Chondrocyte (in vitro differentiated cells): Measurements from ENCODE around the gene SIGMAR1. TPM values are rescaled to one million over a fixed set of nuclear protein-coding genes. Genes with fewer than 3 reads are reported as not detected.

Experiments used
- DNase-seq: peaks from one replicate; pipeline ENCODE4 v3.0.0; 2021; ENCODE audit warnings: mixed read lengths, low spot score
- H3K27ac Mint-ChIP-seq: one replicate; pipeline ENCODE4 v1.8.0; 2021; ENCODE audit warnings: mild to moderate bottlenecking, moderate library complexity, mixed read lengths; ENCODE audit not compliant: unreplicated experiment
- H3K27me3 Mint-ChIP-seq: 2 replicates; pipeline ENCODE4 v1.8.0; 2021; ENCODE audit warnings: low read depth, mixed read lengths
- H3K36me3 Mint-ChIP-seq: 2 replicates; pipeline ENCODE4 v1.8.0; 2021; ENCODE audit warnings: low read depth, mixed read lengths
- H3K4me1 Mint-ChIP-seq: 2 replicates; pipeline ENCODE4 v1.8.0; 2021; ENCODE audit warnings: low read depth, mild to moderate bottlenecking, mixed read lengths
- H3K4me3 Mint-ChIP-seq: one replicate; pipeline ENCODE4 v1.8.0; 2021; ENCODE audit warnings: mild to moderate bottlenecking, moderate library complexity, mixed read lengths; ENCODE audit not compliant: unreplicated experiment
- H3K9me3 Mint-ChIP-seq: 2 replicates; pipeline ENCODE4 v1.8.0; 2021; ENCODE audit warnings: low read depth, mixed read lengths
- total RNA-seq: library from RNA; stranded (reverse); gene quantifications from 3 replicates; pipeline ENCODE4 v1.2.1, GENCODE V29; 2021
- TF ChIP-seq, protein P1 (sequence below): fragments of 200-600 bp; sonication (generic); IDR thresholded peaks from 2 replicates; pipeline ENCODE4 v1.5.0; 2021; ENCODE audit warnings: antibody characterized with exemption, mild to moderate bottlenecking, moderate library complexity

Gene SIGMAR1
- total RNA-seq, 1 donor from 2014 or later, result 76.7 TPM

DNA sequence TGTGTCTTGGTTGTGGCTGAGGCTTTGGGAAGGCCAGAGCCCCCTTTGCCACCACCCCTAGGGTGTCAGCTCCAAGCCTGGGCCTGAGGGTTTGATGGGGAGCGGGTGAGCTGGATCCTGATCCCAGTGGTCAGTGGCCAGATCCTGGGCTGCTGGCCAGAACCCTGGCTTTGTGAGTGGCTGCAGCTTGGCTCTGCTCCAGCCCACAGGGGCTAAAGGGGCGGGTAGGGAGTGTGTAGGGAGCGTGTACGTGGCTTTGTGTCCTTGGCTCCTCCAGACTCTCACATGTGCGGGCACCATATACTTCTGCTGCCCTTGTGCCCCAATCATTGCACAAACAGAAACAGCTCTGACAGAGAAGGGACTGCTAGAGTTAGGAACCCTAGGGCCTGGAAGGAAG lies 13.2 kb upstream of the SIGMAR1 start:
- peak overlapping the region; percentile 98 for H3K27ac Mint-ChIP-seq
- TF ChIP-seq, protein P1, sequence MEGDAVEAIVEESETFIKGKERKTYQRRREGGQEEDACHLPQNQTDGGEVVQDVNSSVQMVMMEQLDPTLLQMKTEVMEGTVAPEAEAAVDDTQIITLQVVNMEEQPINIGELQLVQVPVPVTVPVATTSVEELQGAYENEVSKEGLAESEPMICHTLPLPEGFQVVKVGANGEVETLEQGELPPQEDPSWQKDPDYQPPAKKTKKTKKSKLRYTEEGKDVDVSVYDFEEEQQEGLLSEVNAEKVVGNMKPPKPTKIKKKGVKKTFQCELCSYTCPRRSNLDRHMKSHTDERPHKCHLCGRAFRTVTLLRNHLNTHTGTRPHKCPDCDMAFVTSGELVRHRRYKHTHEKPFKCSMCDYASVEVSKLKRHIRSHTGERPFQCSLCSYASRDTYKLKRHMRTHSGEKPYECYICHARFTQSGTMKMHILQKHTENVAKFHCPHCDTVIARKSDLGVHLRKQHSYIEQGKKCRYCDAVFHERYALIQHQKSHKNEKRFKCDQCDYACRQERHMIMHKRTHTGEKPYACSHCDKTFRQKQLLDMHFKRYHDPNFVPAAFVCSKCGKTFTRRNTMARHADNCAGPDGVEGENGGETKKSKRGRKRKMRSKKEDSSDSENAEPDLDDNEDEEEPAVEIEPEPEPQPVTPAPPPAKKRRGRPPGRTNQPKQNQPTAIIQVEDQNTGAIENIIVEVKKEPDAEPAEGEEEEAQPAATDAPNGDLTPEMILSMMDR, result no peak
- no peaks in the 10 kb centered on the region for H3K9me3 Mint-ChIP-seq
- H3K4me3 Mint-ChIP-seq, result no peak overlapping the region
- H3K27me3 Mint-ChIP-seq, result no peaks in the 10 kb centered on the region
- DNase-seq, result no peak
- H3K4me1 Mint-ChIP-seq, result peaks cover 73% of the 10 kb centered on the region
- peaks cover 9% of the 10 kb centered on the region for H3K36me3 Mint-ChIP-seq

GRCh38 chr9:34648673-34649072 lies 11.1 kb upstream of the SIGMAR1 start:
- TF ChIP-seq, protein P1, result no peak
- no peak for DNase-seq
- Mint-ChIP-seq H3K36me3 (peaks cover 9% of the 10 kb centered on the region), H3K27me3 (no peaks in the 10 kb centered on the region), H3K4me3 (no peak overlapping the region), H3K4me1 (peaks cover 58% of the 10 kb centered on the region), H3K9me3 (no peaks in the 10 kb centered on the region), H3K27ac (no peak overlapping the region)

GRCh38 chr9:34647651-34648050 lies 10.1 kb upstream of the SIGMAR1 start:
- H3K4me1 Mint-ChIP-seq, result peaks cover 48% of the 10 kb centered on the region
- H3K9me3 Mint-ChIP-seq, result no peaks in the 10 kb centered on the region

GRCh38 chr9:34647084-34647403 lies 9.5 kb upstream of the SIGMAR1 start:
- peak overlapping the region; percentile 91 for H3K27ac Mint-ChIP-seq

More at GRCh38 chr9:34647651-34648050, 10.1 kb upstream of the SIGMAR1 start:
- H3K4me3 Mint-ChIP-seq, result peak overlapping the region; percentile 84
- H3K27me3 Mint-ChIP-seq, result no peaks in the 10 kb centered on the region
- DNase-seq, result no peak
- peak overlapping the region; percentile 59 for H3K27ac Mint-ChIP-seq
- H3K36me3 Mint-ChIP-seq, result peaks cover 9% of the 10 kb centered on the region
- TF ChIP-seq, protein P1, result no peak

DNA sequence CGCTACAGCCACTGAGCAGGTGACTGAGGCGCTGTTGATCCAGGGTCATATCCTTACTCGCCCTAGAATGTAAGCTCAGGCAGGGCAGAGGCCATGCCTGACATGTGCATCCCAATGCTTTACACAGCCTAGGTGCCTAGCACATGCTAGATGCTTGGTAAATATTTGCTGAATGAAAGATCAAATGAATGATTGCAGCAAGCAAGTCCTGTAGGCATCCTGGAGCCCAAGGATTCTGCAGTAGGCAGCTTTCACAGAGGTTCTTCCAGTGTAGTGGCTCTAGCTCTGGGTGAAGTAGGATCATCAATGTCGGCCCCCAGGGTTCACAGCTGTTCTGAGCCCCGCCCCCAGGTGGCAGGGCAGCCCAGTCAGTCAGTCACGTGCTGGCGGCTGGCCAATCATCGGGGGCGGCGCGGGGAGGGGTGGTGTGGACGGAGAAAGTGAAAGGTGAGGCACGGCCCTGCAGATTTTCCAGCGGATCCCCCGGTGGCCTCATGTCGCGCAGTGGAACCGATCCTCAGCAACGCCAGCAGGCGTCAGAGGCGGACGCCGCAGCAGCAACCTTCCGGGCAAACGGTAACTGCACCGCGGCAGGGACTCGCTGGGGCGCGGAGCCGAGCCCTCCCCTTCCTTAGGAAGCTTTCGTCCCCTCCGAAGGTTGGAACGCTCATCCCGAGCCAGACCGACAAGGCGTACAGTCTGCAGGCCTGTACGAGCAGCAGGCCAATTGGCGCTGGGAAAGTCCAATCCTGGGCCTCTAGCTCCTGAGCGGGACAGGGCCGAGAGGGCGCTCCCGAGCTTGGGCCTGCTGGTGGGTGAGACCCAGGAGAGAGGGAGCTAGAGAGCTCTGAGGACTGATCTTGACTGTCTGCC lies 8.9 kb upstream of the SIGMAR1 start, which contains the start of gene GALT:
TSS of gene GALT (plus strand) at position 465 of the 873 bp plus-strand sequence. CDS start at position 495, 30 bp downstream.
- no peak for DNase-seq
- Mint-ChIP-seq H3K36me3 (peaks cover 9% of the 10 kb centered on the region), H3K27me3 (no peaks in the 10 kb centered on the region), H3K27ac (peak within 1 kb of the TSS; percentile 91), H3K4me3 (peak within 1 kb of the TSS; percentile 84), H3K4me1 (peaks cover 36% of the 10 kb centered on the region), H3K9me3 (no peaks in the 10 kb centered on the region)
- TF ChIP-seq, protein P1, result peak; percentile 78

More at GRCh38 chr9:34647084-34647403, 9.5 kb upstream of the SIGMAR1 start:
- DNase-seq, result no peak
- Mint-ChIP-seq H3K27me3 (no peaks in the 10 kb centered on the region), H3K9me3 (no peaks in the 10 kb centered on the region), H3K36me3 (peaks cover 9% of the 10 kb centered on the region), H3K4me1 (peaks cover 42% of the 10 kb centered on the region), H3K4me3 (peak overlapping the region; percentile 84)
- TF ChIP-seq, protein P1, result no peak
